HG03457 (cell line): ENCODE measurements around the gene FAT1.

Source experiments
- ATAC-seq: cut with Tn5 transposase; IDR thresholded peaks from one replicate; pipeline ENCODE4 v1.9.1; 2021; ENCODE audit warnings: moderate number of reproducible peaks; ENCODE audit not compliant: unreplicated experiment

The FAT1 gene

DNA sequence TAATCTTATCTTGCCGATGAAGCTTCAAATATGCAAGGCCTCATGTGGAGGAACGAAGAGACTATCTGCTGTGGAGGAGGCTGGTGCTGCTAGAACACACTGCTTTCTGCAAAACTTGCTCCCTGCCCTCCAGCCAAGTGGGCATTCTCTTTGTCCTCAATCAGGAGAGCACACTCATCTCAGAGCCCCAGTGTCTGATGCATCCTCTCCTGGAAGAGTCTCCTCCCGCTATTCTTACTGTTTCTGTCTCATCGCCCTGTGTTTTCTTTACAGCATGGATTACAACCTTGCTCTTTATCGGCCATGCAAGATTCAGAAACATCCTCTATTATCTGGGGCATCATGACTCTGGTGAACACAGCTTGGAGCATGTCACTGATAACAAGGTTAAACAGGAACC lies 100.1 kb downstream of the FAT1 start:
- no peak for ATAC-seq

DNA sequence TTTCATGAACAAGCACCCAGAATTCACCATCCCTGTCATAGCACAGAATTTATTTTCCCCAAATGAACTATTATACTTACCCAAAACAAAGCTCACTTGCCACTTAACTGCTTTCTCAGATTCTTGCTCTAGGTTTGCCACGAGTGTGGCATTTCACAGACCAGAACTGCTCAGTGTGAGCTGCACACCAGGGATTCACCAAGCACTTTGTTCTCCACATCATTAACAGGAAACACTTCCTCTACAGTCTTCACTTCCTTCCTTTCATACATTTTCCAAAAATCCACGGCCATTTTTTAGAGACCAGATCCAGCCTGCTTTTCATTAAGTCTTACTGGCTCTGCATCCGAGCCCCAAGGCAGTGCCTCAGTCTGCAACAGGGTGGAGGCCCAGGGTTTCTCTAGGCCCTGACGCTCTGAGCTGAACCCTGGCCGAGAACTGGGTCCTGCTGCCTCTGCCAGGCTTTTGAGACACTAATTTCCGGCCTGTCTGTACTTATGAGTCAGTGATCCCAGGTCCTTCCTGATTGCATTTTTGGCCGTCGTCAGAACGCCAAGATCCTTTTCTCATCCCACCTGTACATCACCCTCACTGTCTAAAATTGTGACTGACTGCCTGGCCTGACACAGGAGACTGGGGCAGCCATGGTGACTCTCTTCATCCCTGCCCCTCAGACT lies 100.7 kb downstream of the FAT1 start:
- ATAC-seq, result no peak

DNA sequence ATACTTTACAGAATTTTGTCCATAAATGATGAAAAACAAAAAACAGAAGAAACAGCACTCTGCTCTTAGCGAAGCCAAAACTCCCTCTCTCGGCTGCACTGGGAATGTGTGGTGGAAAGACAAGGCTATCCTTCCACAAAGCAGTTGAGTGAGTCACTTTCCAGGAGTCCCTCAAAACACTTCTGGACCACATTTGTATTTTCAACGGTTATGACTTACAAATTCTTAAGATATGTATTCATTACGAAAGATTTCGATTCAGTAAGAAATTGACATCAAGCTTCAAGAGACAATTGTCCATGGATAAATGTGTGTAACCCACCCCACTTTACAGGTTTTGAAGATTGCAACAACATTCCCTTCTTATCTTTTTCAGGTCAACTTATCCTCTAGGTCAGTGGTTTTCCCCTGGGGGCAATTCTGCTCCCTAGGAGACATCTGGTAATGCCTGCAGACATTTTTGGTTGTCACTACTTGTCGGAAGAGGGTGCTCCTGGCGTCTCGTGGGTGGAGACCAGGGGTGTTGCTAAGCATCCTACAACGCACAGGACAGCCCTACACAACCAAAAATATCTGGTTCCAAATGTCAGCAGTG lies 101.6 kb downstream of the FAT1 start:
- ATAC-seq, result no peak

DNA sequence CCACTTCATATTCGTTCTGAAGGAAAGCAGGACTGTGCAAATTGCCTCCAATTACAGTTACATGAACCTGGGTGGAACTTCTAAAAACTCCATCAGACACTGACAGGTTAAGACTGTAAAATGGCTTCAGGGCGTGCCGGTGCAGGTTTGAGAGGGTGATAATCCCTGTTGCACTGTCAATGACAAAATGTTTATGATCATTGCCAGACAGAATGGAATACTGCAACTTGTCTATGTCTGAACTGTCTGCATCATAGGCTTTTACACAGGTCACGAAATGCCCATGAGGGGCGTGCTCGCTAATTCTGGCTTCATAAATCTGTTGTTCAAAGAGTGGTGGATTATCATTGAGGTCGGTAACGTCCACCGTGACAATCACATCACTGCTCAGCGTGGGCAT lies 104.6 kb downstream of the FAT1 start:
- ATAC-seq, result no peak

DNA sequence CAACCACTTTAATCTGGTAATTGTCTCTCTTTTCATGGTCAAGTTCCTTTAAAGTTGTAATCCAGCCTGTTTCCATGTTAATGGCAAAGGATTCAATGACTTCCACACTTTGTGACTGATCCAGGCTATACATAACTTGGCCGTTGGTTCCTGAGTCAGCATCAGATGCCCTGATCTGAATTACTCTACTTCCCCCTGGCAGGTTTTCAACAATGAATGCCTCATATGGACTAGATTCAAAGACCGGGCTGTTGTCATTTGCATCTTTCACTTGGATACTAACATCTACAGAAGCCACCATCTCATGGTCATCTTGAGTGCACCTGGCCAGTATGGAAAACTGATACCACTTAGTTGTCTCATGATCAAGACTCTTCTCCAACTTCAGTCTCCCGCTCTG lies 105.7 kb downstream of the FAT1 start:
- ATAC-seq, result no peak

DNA sequence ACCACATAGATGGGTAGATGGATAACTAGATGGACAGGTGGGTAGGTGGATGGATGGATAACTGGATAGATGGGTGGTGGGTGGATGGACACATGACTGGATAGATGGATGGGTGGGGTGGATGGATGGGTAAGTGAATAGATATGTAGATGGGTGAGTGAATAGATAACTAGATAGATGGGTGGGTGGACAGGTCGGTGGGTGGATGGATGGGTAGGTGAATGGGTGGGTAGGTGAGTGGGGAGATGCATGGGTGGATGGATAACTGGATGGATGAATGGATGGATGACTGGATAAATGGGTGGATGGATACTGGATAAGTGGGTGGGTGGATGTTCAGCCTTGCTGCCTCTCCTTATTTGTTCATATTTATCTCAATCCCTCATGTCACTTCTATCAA lies 116.2 kb downstream of the FAT1 start:
- no peak for ATAC-seq

DNA sequence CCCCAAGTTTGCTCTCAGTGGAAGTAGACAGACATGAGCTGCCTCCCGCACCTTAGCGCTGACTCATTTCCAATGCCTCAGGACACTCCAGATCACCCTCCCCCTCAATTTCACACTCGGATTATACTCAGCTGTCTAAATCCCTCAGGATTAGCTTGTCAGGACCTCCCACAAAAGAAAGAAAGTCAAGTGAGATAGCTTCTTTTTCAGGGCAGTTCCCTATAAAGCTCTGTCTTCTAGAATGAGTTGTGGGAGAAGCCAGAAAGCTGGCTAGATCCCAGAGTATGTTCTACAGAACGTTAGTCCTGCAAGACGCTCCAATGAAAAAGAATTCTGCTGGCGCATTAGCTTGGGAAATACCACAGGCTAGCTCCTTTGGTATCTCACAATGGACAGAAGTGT lies 117.1 kb downstream of the FAT1 start:
- no peak for ATAC-seq

DNA sequence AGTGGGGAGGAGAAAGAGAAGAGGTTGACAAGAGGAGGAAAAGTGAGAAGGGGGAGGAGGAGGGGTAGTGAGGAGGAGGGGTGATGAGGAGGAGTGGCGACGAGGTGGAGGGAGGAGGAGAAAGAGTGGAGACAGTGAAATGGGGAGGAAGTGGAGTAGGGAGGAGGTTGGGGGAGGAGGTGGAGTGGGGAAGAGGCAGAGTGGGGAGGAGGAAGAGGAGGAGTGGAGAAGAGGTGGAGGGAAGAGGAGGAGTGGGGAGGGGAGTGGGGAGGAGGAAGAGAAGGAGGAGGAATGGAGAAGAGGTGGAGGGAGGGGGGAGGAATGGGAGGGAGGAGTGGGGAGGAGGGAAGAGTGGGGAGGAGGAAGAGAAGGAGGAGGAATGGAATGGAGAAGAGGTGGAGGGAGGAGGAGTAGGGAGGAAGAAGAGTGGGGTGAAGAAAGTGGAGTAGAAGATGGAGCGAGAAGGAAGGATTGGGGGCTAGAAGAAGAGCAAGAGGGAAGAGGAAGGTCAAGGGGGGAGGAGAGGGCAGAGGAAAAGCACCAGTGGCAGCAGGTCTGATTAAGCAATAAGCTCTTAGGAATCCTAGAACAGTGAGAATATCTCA lies 118.3 kb downstream of the FAT1 start:
- ATAC-seq, result no peak

DNA sequence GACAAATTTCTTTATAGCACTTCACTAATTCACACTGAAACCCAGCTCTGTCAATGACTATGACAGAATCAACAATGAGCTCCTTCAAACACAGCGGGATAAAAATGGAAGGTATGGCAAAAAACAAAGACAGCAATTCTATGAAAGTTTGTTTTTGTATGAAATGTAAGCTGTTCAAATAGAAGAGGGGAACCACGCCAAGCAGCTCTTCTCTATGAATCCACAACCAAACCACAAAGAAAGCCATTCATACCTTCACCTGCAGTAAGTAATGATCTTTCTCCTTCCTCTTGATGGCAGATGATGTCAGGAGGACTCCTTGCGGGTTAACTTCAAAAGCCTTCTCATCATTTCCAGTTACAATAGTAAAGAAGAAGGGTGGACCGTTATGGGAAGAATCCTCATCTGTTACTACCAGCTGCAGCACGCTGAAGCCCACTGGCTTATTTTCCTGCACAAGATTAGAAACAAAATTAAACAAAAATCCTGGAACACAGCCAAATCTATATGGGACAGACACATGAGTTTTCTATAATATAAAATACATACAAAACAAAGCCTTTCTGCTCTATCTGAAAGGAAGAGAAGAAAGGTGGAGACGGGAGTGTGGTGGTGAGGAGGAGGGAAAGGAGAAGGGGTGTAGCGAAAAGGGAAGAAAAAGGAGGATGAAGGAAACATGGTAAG lies 119.4 kb downstream of the FAT1 start:
- no peak for ATAC-seq

DNA sequence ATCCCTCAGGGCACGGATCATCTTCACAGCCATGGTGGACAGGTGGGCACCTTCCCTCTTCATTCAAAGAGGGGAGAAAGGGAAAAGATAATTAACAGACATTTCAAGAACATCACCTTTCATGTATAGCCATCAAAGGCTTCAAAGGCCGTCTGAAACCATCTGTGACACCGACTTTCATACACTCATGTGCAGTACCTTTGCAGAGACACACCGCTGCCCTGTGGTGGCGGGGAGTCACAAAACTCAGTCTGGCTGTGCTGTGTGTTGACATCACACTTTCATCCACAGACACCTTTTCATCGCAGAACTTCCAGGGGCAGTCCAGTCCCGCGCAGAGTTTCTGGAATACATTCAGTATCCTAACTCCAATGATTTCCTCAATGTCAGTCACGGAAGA lies 120.7 kb downstream of the FAT1 start:
- ATAC-seq, result no peak

DNA sequence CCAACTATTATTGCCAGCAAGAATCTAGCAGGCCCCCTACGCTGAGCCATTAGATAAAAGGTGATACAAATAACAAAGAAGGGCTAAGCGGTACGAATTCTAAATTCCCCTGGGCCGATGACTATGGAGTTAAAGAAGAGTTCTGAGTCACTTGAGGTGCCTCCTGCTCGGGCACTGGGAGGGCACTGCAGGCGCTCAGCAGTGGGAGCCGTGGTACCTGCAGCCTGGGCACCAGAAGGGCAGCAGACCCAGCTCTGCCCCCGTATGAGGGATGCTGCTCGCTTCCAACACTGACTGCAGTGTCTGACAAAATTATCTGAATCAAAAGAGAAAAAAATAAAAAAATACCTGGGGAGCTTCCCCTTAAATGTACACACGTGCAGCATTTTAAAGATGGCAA lies 124.2 kb downstream of the FAT1 start:
- ATAC-seq, result no peak

DNA sequence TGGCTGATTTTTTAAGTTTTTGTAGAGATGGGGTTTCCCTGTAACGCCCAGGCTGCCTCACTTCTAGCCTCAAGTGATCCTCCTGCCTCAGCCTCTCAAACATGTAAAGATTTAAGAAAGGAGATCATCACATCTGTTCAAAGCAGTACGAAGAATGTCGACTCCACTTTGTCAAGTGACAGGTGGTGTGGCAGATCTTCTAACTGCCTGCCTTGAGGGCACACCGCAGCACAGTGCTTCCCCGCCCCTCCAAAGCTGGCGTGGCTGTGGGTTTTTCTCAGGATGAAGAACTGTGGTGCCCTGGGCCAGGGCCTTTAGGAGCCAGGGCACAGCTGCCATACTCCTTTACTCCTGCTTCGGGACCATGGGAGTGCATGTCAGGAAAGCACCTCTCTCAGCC lies 125.0 kb downstream of the FAT1 start:
- no peak for ATAC-seq

DNA sequence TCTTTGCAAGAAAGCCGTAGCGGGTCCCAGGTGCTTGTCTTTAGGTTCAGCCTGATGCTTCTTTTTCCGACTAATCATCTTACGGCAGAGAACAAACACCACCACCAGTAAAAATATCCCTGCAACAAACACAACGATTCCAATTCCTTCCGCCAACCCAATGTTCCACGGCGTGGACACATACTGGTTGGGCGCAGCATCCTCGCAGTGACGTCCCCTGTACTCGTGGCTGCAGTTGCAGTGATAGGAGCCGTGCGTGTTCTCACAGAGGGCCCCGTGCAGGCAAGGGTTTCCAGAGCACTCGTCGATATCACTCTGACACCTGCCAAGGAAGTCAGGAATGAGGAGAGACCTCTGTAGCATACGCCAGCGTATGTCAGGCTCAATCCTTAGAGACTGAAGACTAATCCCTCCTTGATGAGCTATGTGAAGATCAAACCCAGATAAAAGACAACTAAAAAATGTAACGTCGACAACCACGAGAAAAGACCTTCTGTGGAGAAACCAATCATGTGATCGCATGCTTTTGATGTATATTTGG lies 126.7 kb downstream of the FAT1 start:
- ATAC-seq, result no peak

DNA sequence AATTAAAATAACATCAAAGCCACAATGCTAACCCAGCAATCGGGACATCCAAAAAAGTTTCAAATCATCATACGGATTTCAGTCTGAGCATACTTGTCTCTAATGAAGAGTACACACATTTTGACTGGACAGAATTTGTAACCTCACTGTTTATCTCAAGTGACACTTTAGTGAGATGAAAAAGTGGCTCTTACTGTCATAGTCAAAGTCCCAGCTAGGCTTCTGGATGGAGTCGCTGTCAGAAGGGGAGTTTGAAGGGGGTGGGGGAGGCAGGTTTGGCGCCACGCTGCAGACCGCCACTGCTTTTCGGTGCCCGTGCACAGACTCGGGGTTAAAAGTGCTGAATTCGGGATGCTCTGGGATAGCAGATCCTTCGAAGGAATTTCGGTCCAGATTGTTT lies 127.3 kb downstream of the FAT1 start:
- ATAC-seq, result no peak

DNA sequence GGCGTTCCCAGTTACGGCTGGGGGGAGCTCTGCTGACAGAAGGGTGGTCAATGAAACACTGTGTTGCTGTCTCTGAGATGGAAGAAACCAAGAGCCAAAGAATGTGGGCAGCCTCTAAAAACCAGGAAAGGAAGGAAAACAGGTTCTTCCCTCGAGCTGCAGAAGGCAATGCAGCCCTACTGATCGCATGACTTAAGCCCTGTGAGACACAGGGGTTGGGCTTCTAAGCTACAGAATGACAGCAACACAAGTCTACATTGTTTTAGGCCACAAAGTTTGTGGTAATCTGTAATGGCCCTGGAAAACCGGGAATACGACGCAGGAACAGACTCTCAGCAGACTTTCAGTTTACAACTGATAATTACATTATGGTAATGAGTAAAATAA lies 130.1 kb downstream of the FAT1 start:
- ATAC-seq, result no peak

DNA sequence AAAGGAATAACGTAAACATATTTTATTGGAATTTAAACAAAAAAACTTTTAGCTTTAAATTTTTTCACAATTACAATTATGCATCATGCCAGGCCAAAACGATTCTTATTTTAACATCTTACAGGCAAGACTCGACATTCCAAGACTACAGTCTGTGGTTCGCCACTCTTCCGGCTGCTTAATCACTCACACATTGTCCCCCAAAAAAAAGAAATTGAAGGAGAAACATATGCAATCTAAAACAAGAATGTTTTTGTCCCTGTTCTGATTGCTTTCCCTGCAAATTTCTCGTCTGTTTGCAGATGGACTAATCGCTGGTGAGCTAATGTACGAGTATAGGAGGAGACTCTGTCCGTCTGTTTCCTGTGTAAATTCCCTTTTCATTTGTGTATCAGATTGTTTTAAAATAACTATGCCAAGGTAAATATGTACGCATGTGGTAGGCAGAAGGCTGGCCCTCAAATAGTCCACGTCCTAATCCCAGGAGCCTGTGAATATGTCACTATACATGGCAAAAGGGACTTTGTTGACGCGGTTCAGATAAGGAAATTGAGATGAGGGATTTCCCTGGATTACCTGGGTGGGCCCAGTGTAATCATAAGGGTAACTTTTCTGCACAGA lies 130.6 kb downstream of the FAT1 start:
- ATAC-seq, result no peak

DNA sequence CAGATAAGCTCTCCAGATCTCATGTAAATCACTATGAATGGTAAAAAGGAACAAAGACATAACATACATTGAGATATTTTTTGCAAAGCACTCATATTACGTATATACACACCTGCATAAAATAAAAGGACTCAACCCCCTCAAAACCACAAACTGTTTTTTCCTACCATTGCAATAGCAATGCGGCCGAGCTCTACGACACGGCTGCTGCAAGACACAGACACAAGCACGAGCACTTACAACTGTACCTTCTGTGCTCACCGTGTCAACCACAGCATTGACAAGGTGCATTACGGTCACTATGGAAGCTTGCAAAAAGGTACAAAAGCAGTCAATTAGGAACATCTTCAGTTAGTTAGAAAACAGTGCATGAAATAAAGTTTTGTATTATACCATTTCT lies 131.2 kb downstream of the FAT1 start:
- ATAC-seq, result no peak

DNA sequence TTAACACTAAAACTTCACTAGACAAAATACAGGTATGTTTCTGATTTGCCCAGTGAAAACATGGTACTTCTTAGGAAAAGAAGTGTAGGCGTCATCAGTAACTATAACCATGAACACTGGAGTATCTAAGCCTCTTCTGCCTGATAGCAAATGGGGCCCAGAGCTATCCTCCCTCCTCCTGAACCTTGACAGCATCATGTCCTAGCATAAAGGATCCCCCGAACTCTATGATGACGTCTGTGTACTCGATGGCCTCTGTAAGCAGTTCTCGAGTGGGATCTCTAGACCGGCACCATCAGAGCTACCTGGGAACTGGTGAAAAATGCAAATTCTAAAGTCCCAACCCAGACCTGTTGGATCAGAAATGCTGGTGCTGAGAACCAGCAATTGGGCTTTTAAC lies 132.0 kb downstream of the FAT1 start:
- no peak for ATAC-seq

DNA sequence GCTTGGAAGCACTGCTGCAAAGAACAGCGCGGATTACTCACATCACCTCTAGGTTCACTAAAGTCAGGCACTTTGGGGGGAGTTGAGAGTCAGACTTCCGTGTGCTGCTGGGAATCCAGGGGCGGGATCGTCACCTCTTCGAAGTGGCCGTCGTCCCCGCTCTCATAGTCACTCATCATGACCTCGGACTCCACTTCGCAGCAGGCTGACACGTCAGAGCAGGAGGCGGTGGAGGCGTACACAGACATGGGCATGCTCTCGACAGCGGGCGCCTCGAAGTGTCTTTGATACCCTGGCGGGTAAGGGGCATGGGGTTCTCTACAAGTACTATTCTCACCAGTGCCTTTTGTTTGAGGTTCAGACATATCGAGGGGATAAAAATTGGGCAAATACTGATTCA lies 135.2 kb downstream of the FAT1 start:
- no peak for ATAC-seq

DNA sequence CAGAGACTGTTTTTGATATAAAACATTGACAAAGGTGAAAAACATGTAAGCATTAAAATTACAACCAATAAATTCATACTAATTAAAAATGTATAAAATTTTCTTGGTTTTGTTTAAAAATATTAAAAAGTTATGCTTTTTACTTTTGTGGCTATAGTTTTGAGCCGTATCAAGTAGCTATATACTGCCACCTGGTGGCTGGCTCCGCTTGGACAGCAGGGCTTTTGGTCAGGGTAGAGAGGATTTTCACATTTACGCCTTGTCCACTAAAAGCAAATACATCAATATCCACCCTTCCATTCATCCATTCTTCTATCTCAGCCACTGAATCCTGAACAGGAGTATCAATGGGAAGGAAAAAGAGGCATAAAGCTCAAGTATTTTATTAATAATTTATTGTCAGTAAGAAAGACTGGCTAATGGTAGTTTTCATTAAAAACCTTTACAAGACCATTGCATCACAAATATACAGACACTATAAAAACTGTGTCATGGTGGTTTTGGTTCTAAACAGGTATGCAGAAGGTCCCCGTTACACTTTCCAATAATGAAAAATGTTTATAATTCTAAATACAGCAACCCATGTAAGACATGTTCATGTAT lies 136.1 kb downstream of the FAT1 start:
- ATAC-seq, result no peak

DNA sequence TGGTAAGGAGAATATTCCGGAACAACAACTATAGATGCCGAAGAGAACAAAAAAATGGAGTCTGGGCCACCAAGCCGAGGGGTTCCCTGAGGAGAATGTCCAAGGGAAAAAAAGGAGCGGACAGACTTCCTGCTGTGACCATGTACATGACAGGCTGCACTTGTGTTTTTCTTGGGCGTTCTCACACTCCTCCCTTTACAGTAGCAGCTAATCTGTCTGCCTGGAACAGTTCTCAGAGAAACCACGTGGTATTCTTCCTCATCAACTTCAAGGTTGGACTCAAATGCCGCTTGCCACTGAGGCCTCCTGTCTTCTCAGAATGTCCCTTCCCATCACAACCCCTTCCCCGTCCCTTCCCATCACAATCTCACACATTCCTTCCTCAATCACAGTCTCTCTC lies 137.5 kb downstream of the FAT1 start:
- no peak for ATAC-seq
